Stimulated activated effector memory CD8-positive, alpha-beta T cell treated with anti-CD3 and anti-CD28 coated beads, Interleukin-12 subunit alpha, Interleukin-12 subunit beta, amount 100 ng/mL, for 72 hours (primary cell): Measurements from ENCODE around the gene TRPV4.
"Not testable (repeated sequence)": the region's sequence is repeated elsewhere in the genome, so short reads cannot be mapped to it uniquely, and the experiment has no call there.

ENCODE experiments used
- ATAC-seq: fragments of 150-1000 bp; cut with Tn5 transposase; 2 replicates; pipeline ENCODE4 v1.10.0; 2021
- DNase-seq, 2 donors: peaks; one replicate each; pipeline ENCODE4 v3.0.0; 2021 to 2022; ENCODE audit warnings: low spot score in 2 of 2
- H3K27ac Mint-ChIP-seq: one replicate; pipeline ENCODE4 v1.8.0; 2022; ENCODE audit warnings: mild to moderate bottlenecking, mixed read lengths
- H3K36me3 Mint-ChIP-seq: one replicate; pipeline ENCODE4 v1.8.0; 2022; ENCODE audit warnings: mild to moderate bottlenecking, mixed read lengths
- H3K4me1 Mint-ChIP-seq: one replicate; pipeline ENCODE4 v1.8.0; 2022; ENCODE audit warnings: mixed read lengths
- H3K4me3 Mint-ChIP-seq: one replicate; pipeline ENCODE4 v1.8.0; 2022; ENCODE audit warnings: mild to moderate bottlenecking, mixed read lengths
- H3K9me3 Mint-ChIP-seq: one replicate; pipeline ENCODE4 v1.8.0; 2022; ENCODE audit warnings: mixed read lengths

The TRPV4 gene

DNA sequence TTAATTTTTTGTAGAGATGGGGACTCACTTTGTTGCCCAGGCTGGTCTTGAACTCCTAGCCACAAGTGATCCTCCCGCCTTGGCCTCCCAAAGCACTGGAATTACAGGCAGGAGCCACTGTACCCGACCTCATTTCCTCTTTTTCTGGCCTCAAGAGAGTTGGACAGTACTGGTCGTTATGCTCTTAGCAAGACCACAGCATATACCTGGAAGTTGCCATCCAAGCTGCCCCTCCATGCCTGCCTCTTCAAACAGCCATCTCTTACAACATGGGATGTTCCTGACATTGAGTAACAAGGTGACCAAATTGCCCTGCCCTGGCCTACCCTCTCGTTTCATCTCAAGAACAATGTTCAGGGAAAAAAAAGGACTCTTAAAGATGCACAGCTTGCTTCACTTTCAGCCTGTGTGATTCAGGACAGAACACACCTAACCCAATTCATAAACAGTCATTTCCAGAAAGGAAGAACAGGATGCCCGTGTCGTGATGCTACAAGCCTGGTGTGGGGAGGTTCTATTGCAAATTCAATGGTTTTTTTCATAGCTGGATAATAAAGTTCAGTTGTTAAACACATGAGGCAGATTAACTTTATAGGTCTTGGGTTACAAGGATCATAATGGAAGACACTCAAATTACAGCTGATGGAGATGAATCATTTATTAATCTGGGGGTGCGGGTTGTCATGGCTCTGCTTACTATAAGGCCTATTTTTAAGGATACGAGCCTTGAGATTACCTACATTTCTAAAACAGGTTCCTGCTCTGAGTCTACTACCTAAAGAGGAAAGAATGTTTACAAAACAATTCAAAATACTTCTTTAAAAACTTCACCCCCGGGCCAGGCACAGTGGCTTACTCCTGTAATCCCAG is 35.2 kb upstream of the TRPV4 start:
- ATAC-seq = peak; percentile 87
- H3K4me3 Mint-ChIP-seq = no peak overlapping the region
- no peaks in the 10 kb centered on the region for H3K9me3 Mint-ChIP-seq
- peaks cover 39% of the 10 kb centered on the region for H3K4me1 Mint-ChIP-seq
- peaks cover 8% of the 10 kb centered on the region for H3K36me3 Mint-ChIP-seq
- peak overlapping the region; percentile 40 for H3K27ac Mint-ChIP-seq
- DNase-seq = no peak

DNA sequence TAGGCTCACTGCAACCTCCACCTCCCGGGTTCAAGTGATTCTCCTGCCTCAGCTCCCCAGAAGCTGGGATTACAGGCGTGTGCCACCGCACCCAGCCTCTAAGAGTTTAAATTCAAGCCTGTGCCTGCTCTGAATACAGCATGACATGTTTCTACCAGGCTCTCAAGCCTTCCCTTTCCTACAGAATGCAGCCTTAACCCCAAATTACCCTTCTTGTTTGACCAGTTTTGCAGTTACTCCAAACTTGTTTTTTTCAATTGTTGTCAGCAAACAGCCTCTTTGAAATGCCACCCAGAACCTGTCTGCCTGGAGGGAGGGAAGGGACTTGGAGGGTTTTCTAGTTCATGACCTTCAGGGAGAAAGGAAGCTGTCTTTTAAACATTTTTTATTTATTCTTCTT is 31.7 kb upstream of the TRPV4 start:
- Mint-ChIP-seq H3K9me3 (no peaks in the 10 kb centered on the region), H3K4me3 (no peak overlapping the region), H3K27ac (peak overlapping the region; percentile 78), H3K36me3 (no peaks in the 10 kb centered on the region), H3K4me1 (peaks cover 39% of the 10 kb centered on the region)
- no peak for DNase-seq
- no peak for ATAC-seq

DNA sequence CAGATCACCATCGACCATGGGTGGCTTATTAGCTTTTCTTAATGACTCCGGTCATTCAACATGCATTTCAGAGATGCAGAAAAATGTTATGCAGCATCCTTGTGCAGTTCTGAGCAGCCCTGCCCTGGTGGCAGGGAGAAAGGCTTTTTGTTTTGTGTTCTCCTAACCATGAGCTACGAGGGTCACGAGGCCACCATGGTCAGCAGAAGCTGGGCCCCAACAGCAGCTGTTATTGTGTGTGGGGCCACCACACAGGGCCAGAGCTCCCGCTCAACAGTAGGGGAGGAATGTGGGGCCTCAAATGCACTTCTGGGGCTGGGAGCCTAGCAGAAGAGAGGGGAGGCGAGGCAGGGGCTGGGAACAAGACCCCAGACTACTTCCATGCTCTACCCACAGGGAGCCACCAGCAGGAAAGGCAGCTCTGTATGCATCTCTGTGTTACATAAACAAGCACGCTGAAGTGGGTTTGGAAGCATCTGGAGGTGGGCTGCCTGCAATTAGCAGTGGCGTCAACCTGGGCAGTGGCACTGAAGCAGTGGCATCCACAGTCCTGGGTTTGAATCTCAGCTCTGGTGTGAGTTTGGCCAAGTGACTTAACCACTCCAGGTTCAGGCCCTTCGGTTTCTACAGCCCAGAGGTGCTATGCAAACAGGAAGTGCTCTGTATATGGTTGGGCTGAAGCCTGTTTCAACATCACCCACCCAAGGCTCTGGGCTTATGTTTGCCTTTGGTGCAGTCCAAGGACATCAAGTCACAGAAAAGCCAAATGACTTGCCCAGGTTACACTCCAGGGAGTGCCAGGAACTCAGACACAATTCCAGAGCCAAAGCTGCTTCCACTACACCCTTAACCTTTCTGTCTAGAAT is 30.9 kb upstream of the TRPV4 start:
- no peaks in the 10 kb centered on the region for H3K9me3 Mint-ChIP-seq
- no peak for DNase-seq
- no peaks in the 10 kb centered on the region for H3K36me3 Mint-ChIP-seq
- H3K27ac Mint-ChIP-seq = peak overlapping the region; percentile 78
- no peak overlapping the region for H3K4me3 Mint-ChIP-seq
- peaks cover 39% of the 10 kb centered on the region for H3K4me1 Mint-ChIP-seq
- ATAC-seq = peak; percentile 77

DNA sequence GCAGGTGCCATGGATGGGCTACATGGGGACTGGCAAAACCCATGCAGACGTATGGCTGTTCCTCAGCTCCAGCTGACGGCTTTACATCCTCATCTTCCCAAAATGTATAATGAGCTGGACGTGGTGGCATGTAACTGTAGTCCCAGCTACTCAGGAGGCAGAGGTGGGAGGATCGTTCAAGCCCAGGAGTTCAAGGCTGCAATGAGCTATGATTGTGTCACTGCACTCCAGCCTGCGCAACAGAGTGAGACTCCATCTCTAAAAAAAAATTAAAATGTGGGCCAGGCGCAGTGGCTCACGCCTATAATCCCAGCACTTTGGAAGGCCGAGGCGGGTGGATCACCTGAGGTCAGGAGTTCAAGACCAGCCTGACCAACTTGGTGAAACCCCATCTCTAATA is 29.3 kb upstream of the TRPV4 start:
- not testable (repeated sequence) for H3K9me3 Mint-ChIP-seq, ATAC-seq

DNA sequence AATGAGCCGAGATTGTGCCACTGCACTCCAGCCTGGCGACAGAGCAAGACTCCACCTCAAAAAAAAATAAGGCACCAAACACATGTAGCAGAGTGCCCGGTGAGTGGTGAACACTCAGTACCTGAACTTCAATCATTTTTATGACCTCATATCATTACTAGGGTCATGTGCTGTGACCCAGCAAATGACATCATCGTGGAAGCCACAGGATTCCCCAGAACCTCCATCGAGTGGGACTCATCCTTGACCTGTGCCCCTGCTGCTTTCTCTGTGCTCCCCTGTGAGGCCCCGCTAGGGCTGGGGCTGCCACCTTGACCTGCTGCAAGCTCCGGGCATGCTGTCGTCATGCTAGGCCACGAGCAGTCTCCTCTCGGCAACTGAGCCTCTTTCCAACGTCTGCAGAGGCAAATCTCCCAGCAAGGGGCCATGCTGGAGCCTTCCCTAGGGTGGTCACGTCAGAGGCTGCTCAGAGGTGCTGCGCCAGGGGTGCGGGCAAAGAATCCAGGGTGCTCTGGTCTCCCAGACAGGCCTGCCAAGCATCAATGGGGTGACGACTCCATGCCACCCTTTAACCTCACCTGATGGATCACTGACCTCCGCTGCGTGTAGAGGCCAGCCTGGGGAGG is 28.6 kb upstream of the TRPV4 start:
- Mint-ChIP-seq H3K27ac (peak overlapping the region; percentile 67), H3K4me3 (no peak overlapping the region), H3K9me3 (no peaks in the 10 kb centered on the region), H3K36me3 (no peaks in the 10 kb centered on the region), H3K4me1 (peaks cover 41% of the 10 kb centered on the region)
- ATAC-seq (no peak), DNase-seq (no peak)

More for the DNA sequence above, 29.3 kb upstream of the TRPV4 start:
- not testable (repeated sequence) for H3K4me3 Mint-ChIP-seq, H3K27ac Mint-ChIP-seq, DNase-seq, H3K36me3 Mint-ChIP-seq
- peaks cover 41% of the 10 kb centered on the region for H3K4me1 Mint-ChIP-seq

DNA sequence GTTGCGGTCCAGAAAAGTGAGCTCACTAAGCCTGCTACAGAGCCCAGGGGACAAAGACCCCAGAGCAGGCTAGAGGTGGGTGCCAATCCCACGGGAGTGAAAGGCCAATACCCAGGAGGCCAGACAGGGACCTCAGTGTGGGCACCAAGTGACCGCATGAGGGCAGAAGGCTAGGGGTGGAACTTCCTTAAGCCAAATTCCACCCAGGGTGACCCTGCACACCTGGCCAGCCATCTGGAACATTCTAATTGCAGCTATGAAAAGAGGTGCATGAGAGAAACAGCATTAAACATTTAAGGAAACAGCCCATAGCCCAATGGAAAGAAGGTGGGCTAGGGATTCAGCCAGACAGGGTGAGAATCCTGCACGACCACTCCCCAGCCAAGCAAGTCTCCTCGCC is 27.8 kb upstream of the TRPV4 start:
- Mint-ChIP-seq H3K9me3 (no peaks in the 10 kb centered on the region), H3K36me3 (peaks cover 4% of the 10 kb centered on the region), H3K4me1 (peaks cover 41% of the 10 kb centered on the region), H3K27ac (no peak overlapping the region), H3K4me3 (no peak overlapping the region)
- ATAC-seq (no peak), DNase-seq (no peak)

DNA sequence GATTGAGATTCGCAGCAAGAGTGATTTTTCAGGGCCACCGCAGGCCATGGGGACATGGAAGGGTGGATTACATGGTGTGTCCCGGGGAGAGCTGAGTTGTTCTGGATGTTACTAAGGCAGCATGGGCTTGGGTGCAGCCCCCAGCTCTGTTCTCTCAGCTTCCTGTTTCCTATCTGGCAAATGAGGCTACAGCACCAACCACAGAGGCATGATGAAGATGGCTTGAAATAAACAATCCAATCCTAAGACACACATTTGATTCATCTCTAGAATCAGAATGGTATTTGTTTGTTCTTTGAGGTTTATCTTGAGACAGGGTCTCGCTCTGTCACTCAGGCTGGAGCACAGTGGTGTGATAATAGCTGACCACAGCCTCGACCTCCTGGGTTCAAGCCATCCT is 25.6 kb upstream of the TRPV4 start:
- ATAC-seq (peak; percentile 49), DNase-seq (no peak)
- Mint-ChIP-seq H3K4me1 (peaks cover 26% of the 10 kb centered on the region), H3K27ac (peak overlapping the region; percentile 86), H3K4me3 (no peak overlapping the region), H3K9me3 (no peaks in the 10 kb centered on the region), H3K36me3 (peaks cover 18% of the 10 kb centered on the region)

DNA sequence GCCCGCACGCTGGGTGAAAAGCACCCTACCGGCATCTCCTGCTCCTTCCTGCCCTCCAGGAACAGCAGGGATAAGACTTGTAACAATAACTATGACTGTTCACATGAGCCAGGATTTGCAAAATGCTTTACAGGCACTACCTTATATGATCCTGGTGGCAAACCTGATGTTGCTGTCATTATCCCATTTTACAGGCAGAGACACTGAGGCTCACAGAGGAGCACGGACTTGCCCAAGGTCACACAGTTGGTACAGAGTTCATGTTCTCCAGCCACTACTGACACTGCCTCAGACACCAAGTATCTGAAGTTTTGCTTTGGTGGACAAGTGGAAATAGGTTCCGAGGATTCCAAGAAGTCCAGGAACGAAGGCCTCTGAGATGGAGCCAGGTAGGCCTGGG is 24.5 kb upstream of the TRPV4 start:
- Mint-ChIP-seq H3K4me1 (peaks cover 19% of the 10 kb centered on the region), H3K36me3 (peaks cover 18% of the 10 kb centered on the region), H3K27ac (peak overlapping the region; percentile 86), H3K4me3 (no peak overlapping the region), H3K9me3 (no peaks in the 10 kb centered on the region)
- ATAC-seq = no peak
- DNase-seq = no peak

DNA sequence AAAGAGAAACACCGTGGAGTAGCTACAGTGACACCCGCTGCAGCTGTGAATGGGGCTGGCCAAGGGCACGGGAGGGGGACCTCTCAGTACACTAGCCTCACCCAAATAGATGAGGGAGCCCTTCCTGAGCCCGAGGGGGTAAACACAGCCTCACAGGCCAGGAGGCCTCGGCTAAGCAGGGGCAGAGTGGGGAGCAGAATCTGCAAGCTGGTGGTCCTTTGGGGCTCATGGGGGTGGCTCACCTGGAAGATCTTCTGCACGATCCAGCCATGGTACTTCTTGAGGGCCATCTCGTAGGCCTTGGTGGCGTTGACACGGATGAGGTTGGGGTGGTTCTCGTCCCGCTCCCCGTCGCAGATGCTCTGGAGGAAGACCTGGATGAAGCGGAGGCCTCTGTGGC is 22.2 kb upstream of the TRPV4 start:
- ATAC-seq (no peak), DNase-seq (no peak)
- H3K4me1 Mint-ChIP-seq = peaks cover 10% of the 10 kb centered on the region
- peaks cover 38% of the 10 kb centered on the region for H3K36me3 Mint-ChIP-seq
- H3K27ac Mint-ChIP-seq = no peak overlapping the region
- no peaks in the 10 kb centered on the region for H3K9me3 Mint-ChIP-seq
- no peak overlapping the region for H3K4me3 Mint-ChIP-seq

DNA sequence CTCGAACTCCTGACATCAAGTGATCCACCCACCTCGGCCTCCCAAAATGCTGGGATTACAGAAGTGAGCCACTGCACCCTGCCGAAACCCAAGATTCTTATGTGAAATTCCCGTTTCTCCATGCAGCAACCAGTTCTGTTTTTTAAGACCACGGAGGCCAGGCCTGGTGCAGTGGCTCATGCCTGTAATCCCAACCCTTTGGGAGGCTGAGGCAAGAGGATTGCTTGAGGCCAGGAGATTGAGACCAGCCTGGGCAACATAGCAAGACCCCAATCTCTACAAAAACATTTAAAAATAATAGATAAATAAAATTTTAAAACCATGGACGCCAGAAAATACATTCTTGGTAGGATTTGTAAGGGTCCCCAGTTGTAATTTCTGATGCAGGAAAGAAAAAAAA is 17.3 kb upstream of the TRPV4 start:
- not testable (repeated sequence) for DNase-seq, H3K9me3 Mint-ChIP-seq, H3K4me1 Mint-ChIP-seq, H3K27ac Mint-ChIP-seq, H3K4me3 Mint-ChIP-seq, ATAC-seq
- H3K36me3 Mint-ChIP-seq = peaks cover 31% of the 10 kb centered on the region

DNA sequence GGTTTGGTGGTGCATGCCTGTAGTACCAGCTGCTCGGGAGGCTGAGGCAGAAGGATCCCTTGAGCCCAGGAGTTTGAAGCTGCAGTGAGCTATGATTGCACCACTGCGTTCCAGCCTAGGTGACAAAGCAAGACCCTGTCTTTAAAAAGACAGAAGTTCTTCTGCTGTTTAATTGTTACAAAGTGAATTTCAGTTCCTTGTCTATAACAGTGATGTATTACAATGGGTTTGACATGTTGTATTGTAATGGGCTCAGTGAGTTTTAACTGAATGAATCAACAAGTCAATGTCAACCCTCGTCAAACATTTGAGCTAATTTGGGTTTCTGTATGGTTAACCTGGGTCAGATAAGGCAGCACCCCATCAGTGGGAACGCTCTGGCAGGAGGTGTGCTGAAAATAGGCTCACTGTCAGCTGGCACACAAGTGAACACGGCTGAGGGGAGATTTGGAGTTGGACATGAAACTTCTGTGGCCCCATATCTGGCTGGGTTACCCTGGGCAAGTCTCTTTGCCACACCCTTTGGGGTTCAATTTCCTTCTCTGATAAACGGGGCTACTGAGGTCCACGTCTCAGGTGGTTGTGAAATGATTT is 14.0 kb upstream of the TRPV4 start:
- DNase-seq (no peak), ATAC-seq (no peak)
- H3K9me3 Mint-ChIP-seq = no peaks in the 10 kb centered on the region
- H3K27ac Mint-ChIP-seq = no peak overlapping the region
- peaks cover 15% of the 10 kb centered on the region for H3K36me3 Mint-ChIP-seq
- no peaks in the 10 kb centered on the region for H3K4me1 Mint-ChIP-seq
- no peak overlapping the region for H3K4me3 Mint-ChIP-seq

DNA sequence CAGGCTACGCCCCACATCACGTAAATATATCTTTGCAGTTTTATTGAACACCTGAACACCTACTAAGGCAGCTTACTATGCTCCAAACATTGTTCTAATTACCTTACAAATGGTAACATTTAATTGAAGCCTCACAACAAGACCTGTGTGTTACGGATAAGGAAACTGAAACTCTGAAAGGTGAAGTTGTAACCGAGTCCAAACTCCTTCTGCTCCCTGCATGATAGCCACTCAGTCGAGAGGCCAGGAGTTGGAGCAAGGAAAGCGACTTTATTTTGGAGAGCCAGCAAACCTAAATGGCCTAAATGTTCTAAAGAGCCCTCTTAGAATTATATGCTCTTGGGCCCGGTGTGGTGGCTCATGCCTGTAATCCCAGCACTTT is 12.6 kb upstream of the TRPV4 start:
- peaks cover 1% of the 10 kb centered on the region for H3K36me3 Mint-ChIP-seq
- peak overlapping the region; percentile 64 for H3K27ac Mint-ChIP-seq
- ATAC-seq = no peak
- DNase-seq = no peak
- peak overlapping the region; percentile 29 for H3K4me3 Mint-ChIP-seq
- H3K4me1 Mint-ChIP-seq = no peaks in the 10 kb centered on the region
- H3K9me3 Mint-ChIP-seq = no peaks in the 10 kb centered on the region

DNA sequence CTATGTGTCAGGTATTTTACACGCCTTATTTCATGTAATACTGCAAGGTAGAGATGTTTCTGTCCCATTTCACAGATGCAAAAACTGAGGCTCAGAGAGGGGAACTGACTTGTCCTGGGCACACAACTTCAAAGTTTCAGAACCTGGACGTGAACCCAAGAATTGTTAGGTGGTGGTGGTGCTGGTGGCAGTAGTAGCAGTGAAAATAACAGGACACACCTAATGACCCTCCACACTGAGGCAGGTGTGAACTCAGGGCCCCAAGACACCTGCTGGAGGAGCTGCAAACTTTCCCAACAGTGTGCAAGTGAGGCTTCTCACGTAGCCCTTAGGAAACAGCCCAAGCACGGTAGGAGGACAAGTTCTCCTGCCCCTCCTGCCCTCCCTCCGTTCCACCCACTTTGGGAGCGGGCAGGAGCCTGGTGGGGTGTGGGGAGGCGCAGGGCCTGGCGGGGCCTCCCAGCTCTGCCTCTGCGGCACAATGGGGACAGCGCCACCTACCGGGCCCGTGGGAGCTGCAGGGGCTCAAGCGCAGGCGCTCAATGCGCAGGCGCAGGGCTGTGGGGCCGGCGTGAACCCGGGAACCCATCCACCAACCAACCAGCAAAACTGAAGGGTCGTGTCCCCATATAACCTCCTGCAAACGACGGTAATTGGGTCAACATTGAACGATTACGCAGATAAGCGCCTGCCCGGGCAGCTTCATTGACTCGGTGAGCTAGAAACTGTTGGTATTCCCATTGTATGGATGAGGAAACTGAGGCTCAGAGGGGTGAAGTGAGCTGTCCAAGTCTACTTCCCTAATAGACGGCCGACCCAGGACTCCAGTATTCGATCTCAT is 12.0 kb upstream of the TRPV4 start:
- Mint-ChIP-seq H3K36me3 (no peaks in the 10 kb centered on the region), H3K27ac (peak overlapping the region; percentile 64), H3K9me3 (no peaks in the 10 kb centered on the region), H3K4me3 (peak overlapping the region; percentile 29), H3K4me1 (no peaks in the 10 kb centered on the region)
- DNase-seq = peak; percentile 98 to 99
- peak; percentile 96 for ATAC-seq

DNA sequence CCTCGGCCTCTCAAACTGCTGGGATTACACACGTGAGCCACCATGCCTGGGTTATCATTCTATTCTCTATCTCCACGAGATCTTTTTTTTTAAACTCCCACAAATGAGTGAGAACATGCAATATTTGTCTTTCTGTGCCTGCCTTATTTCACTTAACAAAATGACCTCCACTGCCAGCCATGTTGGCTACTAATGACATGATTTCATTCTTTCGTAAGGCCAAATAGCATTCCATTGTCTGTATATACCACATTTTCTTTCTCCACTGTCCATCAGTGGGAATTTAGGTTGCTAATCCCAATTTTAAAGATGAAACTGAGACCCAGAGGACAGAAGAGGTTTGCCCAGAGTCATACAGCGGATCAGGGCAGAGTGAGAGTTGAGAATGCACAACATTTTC is 10.9 kb upstream of the TRPV4 start:
- H3K4me3 Mint-ChIP-seq = no peak overlapping the region
- DNase-seq = no peak
- ATAC-seq = no peak
- no peaks in the 10 kb centered on the region for H3K4me1 Mint-ChIP-seq
- no peaks in the 10 kb centered on the region for H3K9me3 Mint-ChIP-seq
- H3K36me3 Mint-ChIP-seq = no peaks in the 10 kb centered on the region
- no peak overlapping the region for H3K27ac Mint-ChIP-seq
